HL-60 (cell line): ENCODE data around the gene PHF21A.

ENCODE experiments used
- TF ChIP-seq, protein P1 (sequence below): IDR thresholded peaks from one replicate; pipeline ENCODE4 v1.5.1; 2011; ENCODE audit warnings: low read length, control low read depth, inconsistent platforms; ENCODE audit not compliant: insufficient read depth
- TF ChIP-seq, protein P2 (sequence below): IDR thresholded peaks from 2 replicates; pipeline ENCODE4 v1.6.1; 2012; ENCODE audit warnings: low read depth; ENCODE audit not compliant: insufficient replicate concordance

GRCh38 chr11:45885921-45886721 lies 235.1 kb downstream of the PHF21A start:
- TF ChIP-seq, protein P1, sequence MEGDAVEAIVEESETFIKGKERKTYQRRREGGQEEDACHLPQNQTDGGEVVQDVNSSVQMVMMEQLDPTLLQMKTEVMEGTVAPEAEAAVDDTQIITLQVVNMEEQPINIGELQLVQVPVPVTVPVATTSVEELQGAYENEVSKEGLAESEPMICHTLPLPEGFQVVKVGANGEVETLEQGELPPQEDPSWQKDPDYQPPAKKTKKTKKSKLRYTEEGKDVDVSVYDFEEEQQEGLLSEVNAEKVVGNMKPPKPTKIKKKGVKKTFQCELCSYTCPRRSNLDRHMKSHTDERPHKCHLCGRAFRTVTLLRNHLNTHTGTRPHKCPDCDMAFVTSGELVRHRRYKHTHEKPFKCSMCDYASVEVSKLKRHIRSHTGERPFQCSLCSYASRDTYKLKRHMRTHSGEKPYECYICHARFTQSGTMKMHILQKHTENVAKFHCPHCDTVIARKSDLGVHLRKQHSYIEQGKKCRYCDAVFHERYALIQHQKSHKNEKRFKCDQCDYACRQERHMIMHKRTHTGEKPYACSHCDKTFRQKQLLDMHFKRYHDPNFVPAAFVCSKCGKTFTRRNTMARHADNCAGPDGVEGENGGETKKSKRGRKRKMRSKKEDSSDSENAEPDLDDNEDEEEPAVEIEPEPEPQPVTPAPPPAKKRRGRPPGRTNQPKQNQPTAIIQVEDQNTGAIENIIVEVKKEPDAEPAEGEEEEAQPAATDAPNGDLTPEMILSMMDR, result no peak
- TF ChIP-seq, protein P2, sequence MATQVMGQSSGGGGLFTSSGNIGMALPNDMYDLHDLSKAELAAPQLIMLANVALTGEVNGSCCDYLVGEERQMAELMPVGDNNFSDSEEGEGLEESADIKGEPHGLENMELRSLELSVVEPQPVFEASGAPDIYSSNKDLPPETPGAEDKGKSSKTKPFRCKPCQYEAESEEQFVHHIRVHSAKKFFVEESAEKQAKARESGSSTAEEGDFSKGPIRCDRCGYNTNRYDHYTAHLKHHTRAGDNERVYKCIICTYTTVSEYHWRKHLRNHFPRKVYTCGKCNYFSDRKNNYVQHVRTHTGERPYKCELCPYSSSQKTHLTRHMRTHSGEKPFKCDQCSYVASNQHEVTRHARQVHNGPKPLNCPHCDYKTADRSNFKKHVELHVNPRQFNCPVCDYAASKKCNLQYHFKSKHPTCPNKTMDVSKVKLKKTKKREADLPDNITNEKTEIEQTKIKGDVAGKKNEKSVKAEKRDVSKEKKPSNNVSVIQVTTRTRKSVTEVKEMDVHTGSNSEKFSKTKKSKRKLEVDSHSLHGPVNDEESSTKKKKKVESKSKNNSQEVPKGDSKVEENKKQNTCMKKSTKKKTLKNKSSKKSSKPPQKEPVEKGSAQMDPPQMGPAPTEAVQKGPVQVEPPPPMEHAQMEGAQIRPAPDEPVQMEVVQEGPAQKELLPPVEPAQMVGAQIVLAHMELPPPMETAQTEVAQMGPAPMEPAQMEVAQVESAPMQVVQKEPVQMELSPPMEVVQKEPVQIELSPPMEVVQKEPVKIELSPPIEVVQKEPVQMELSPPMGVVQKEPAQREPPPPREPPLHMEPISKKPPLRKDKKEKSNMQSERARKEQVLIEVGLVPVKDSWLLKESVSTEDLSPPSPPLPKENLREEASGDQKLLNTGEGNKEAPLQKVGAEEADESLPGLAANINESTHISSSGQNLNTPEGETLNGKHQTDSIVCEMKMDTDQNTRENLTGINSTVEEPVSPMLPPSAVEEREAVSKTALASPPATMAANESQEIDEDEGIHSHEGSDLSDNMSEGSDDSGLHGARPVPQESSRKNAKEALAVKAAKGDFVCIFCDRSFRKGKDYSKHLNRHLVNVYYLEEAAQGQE, result no peak
